Activated naive CD8-positive, alpha-beta T cell (primary cell): Measurements from ENCODE around the gene ZC3H18.
"Not testable (repeated sequence)": the region's sequence is repeated elsewhere in the genome, so short reads cannot be mapped to it uniquely, and the experiment has no call there.

ENCODE experiments used
- H3K27ac Mint-ChIP-seq: one replicate; pipeline ENCODE4 v1.8.0; 2021; ENCODE audit warnings: mixed read lengths
- H3K27me3 Mint-ChIP-seq: one replicate; pipeline ENCODE4 v1.8.0; 2021; ENCODE audit warnings: mixed read lengths
- H3K36me3 Mint-ChIP-seq: one replicate; pipeline ENCODE4 v1.8.0; 2021; ENCODE audit warnings: mixed read lengths
- H3K4me1 Mint-ChIP-seq: one replicate; pipeline ENCODE4 v1.8.0; 2021; ENCODE audit warnings: low read depth, mixed read lengths
- H3K4me3 Mint-ChIP-seq: one replicate; pipeline ENCODE4 v1.8.0; 2021; ENCODE audit warnings: mild to moderate bottlenecking, mixed read lengths
- H3K9me3 Mint-ChIP-seq: one replicate; pipeline ENCODE4 v1.8.0; 2021; ENCODE audit warnings: low read depth, mixed read lengths

Gene ZC3H18

DNA sequence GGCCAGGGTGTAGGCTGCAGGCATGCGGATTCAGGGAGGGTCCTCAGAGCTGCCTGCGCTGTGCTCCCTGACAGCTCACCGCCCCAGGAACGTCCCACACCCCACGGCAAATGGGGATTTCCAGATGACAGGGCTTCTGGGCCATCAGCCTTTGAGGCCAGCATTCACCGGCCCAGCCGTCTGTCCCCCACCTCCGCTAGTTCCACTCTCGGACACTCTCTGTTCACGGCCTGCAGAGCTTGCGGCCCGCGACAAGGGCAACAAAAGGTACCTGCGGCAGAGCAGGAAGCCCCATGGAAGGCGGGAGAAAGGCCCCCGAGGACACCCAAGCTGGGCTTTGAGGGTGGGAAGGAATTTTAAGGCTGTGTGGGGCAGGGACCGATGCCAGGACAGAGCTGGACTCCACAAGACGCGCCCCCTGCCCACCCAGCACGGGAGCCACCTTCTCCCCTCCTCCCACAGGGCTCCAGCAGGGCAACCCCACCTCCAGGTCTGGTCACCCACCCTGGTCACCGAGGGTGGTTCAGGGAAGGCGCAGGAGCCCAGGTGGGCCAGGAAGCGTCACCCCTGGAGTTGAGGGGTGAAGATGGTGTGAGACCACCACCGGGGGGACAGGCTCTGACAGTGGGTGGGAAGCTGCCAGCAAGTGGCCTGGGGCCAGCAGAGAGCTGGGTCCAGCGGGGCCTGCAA lies 86.2 kb downstream of the ZC3H18 start:
- H3K4me3 Mint-ChIP-seq = no peak overlapping the region
- H3K27ac Mint-ChIP-seq = no peak overlapping the region
- peaks cover 10% of the 10 kb centered on the region for H3K4me1 Mint-ChIP-seq
- no peaks in the 10 kb centered on the region for H3K36me3 Mint-ChIP-seq
- no peaks in the 10 kb centered on the region for H3K9me3 Mint-ChIP-seq
- no peaks in the 10 kb centered on the region for H3K27me3 Mint-ChIP-seq

DNA sequence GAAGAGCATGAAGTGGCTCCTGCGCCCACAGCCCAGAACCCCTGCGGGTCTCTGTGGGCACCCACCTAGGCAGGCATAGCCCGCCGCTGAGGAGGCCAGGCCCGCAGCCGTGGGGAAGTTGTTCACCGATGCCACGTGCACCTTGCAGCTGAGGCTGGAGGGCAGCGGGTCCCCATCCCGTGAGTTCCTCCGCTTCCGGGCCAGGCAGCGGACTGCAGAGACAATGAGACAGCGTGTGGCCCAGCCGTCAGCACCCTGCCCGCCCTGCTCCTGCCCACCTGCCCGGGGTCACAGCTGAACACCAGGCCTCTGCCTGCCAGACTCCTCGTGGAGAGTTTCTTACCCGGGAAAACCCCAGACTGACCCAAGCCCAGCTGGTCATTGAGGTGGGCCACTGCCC lies 87.2 kb downstream of the ZC3H18 start:
- no peaks in the 10 kb centered on the region for H3K9me3 Mint-ChIP-seq
- no peak overlapping the region for H3K27ac Mint-ChIP-seq
- no peaks in the 10 kb centered on the region for H3K27me3 Mint-ChIP-seq
- no peak overlapping the region for H3K4me3 Mint-ChIP-seq
- peaks cover 15% of the 10 kb centered on the region for H3K4me1 Mint-ChIP-seq
- no peaks in the 10 kb centered on the region for H3K36me3 Mint-ChIP-seq

DNA sequence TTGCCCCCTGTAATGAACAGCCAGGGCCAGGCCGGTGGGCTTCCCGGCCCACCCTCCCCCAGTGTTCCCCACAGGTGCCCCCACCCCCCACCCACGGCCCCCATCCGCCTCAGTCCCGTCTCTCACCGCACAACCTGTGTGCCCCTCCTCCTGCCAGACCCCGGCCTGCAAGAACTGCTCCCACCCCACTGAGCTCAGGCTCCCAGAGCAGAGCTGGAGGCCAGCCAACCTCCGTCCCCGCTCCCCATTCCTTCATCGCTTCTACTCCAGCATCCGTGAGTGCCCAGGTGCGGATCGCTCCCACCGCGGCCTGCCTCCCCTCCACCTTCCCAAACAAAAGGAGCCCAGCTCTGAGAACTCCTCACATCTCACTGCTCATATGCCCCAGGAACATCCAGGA lies 88.5 kb downstream of the ZC3H18 start:
- no peak overlapping the region for H3K4me3 Mint-ChIP-seq
- H3K9me3 Mint-ChIP-seq = no peaks in the 10 kb centered on the region
- no peaks in the 10 kb centered on the region for H3K36me3 Mint-ChIP-seq
- no peaks in the 10 kb centered on the region for H3K27me3 Mint-ChIP-seq
- H3K4me1 Mint-ChIP-seq = peaks cover 14% of the 10 kb centered on the region
- H3K27ac Mint-ChIP-seq = no peak overlapping the region

DNA sequence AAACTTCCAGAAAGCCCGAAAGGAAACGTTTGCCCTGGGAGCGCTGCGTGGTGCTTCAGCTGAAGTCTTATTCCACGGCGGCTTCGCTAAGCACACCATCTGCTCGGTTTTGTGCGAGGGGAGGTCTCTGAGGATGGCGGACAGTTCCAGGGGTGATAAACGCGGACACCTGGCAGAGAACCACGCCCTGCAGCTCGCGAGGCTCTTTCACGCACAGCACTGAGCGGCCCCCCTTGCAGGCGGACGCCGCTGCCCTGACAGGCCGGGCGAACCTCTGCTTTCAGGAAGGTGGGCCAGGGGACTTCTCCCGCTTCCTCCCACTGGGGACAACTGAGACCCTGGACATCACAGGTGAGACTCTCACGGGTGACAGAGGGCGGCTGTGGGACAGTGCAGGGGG lies 89.0 kb downstream of the ZC3H18 start:
- no peak overlapping the region for H3K27ac Mint-ChIP-seq
- no peaks in the 10 kb centered on the region for H3K27me3 Mint-ChIP-seq
- H3K36me3 Mint-ChIP-seq = no peaks in the 10 kb centered on the region
- H3K9me3 Mint-ChIP-seq = no peaks in the 10 kb centered on the region
- no peak overlapping the region for H3K4me3 Mint-ChIP-seq
- peaks cover 16% of the 10 kb centered on the region for H3K4me1 Mint-ChIP-seq

DNA sequence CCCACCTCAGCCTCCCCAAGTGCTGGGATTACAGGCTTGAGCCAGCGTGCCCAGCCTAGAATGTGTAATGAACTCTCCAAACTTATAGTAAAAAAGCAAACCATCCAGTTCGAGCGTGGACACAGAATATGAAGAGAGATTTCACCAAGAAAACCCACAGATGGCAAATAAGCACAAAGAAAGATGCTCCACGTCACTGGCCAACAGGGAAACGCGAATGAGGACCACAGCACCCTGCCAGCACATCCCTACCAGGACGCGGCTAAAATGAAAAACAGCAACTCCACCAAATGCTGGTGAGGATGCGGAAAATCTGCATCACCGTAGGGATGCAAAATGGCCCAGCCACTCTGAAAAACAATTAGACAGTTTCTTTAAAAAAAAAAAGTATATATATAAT lies 91.3 kb downstream of the ZC3H18 start:
- Mint-ChIP-seq H3K27me3 (no peaks in the 10 kb centered on the region), H3K4me1 (peaks cover 18% of the 10 kb centered on the region), H3K9me3 (no peaks in the 10 kb centered on the region), H3K36me3 (no peaks in the 10 kb centered on the region), H3K27ac (no peak overlapping the region), H3K4me3 (peak overlapping the region; percentile 70)

DNA sequence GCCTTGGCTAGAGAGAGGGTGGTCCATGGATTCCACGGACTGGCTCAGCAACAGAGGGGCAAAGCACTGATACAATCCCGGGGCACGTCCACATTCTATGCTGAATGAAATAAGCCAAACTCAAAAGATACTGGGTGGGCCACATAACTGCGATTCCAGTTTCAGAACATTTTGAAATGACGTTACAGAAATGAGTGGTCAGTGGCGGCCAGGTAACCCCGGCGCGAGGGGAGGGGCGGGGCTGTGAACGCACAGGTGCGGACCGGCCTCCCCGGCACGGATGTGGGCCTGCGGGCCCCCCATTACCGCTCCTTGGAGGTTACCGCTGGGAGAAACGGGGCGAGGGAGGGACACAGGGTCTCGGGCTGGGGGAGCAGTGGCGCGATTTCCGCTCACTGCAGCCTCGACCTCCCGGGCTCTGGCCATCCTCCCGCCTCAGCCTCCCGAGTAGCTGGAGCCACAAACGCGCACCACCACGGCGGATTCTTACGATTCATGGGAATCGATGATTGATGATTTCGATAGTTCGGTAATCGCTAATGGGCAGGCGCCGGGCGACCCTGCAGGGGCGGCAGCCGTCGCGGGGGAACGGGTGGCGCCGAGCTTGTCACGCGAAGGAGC lies 92.1 kb downstream of the ZC3H18 start:
- peak overlapping the region; percentile 88 for H3K4me3 Mint-ChIP-seq
- H3K9me3 Mint-ChIP-seq = no peaks in the 10 kb centered on the region

DNA sequence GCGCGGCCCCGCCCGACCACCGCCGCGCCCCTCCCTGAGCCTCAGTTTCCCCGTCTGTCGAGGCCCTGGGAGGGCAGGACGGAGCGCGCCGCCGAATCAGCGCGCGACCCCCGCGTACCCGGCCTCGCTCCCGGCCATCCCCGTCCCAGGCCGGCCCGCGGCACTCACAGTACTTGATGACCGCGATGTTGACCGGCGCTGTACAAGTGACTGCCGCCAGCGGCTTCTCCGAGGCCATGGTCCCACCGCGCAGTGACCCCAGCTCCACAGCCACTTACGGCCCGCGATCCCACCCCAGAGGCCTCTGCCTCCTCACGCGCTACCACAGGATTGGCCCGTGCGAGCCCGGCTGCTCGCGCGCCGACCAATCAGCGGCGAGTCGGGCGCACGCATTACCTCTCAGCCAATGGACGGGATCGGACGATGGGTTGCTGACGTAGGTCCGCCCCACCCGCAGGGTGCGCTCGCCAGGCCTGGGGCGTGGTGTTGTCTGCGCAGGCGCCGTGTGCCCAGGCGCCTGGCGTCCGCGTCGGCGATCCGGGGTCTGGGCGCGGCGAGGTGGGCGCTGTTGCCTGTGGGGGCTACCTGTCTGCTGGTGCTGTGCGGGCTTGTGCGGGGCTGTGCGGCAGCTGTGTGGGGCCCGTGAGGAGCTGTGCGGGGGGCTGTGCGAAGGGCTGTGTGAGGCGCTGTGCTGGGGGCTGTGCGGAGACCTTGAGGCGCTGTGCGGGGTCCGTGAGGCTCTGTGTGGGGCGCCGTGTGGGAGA lies 92.8 kb downstream of the ZC3H18 start, which contains the start of gene MVD:
Gene MVD (minus strand): TSS at position 249 of the 764 bp plus-strand sequence. CDS start 11 bp downstream, at position 238.
- Mint-ChIP-seq H3K27me3 (no peaks in the 10 kb centered on the region), H3K36me3 (no peaks in the 10 kb centered on the region), H3K4me3 (peak within 1 kb of the TSS; percentile 90), H3K4me1 (peaks cover 18% of the 10 kb centered on the region), H3K9me3 (no peaks in the 10 kb centered on the region), H3K27ac (peak within 1 kb of the TSS; percentile 84)

More for the DNA sequence above, 92.1 kb downstream of the ZC3H18 start:
- H3K4me1 Mint-ChIP-seq = peaks cover 18% of the 10 kb centered on the region
- peak overlapping the region; percentile 8 for H3K27ac Mint-ChIP-seq
- H3K27me3 Mint-ChIP-seq = no peaks in the 10 kb centered on the region
- H3K36me3 Mint-ChIP-seq = no peaks in the 10 kb centered on the region

DNA sequence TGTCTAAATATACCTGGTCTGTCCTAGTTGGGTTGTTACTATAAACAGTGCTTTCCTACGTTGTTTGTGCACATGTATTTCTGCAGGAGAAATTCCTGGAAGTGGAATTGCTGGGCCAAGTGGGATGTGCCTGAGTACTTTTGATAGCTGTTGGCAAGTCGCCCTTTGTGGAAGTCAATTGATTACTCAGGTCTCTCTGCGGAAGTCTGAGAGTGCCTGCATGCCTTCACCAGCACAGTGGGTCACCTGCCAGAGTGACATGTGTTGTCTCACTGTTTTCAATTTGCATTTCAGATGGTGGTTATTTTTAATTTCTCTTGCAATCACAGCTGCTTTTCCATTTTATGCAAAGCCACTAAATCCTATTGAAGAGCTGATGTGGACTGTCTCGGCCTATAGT lies 94.9 kb downstream of the ZC3H18 start:
- Mint-ChIP-seq H3K27me3 (no peaks in the 10 kb centered on the region), H3K4me3 (peak overlapping the region; percentile 36), H3K4me1 (peaks cover 18% of the 10 kb centered on the region), H3K27ac (no peak overlapping the region), H3K9me3 (no peaks in the 10 kb centered on the region), H3K36me3 (peaks cover 2% of the 10 kb centered on the region)

DNA sequence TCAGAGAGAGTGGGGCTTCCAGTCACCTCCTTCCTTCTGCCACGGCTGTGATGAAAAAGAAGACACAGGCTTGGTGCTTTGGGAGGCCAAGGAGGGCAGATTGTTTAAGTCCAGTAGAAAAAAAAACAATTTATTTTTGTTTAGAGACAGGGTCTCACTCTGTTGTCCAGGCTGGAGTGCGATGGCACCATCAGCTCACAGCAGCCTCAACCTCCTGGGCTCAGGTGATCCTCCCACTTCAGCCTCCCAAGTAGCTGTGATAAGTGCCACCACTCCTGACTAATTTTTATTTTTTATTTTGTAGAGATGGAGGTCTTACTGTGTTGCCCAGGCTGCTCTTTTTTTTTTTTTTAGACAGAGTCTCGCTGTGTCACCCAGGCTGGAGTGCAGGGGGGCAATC lies 95.4 kb downstream of the ZC3H18 start:
- Mint-ChIP-seq H3K27ac (no peak overlapping the region), H3K27me3 (no peaks in the 10 kb centered on the region), H3K9me3 (no peaks in the 10 kb centered on the region), H3K4me1 (peaks cover 17% of the 10 kb centered on the region), H3K4me3 (no peak overlapping the region), H3K36me3 (peaks cover 2% of the 10 kb centered on the region)

DNA sequence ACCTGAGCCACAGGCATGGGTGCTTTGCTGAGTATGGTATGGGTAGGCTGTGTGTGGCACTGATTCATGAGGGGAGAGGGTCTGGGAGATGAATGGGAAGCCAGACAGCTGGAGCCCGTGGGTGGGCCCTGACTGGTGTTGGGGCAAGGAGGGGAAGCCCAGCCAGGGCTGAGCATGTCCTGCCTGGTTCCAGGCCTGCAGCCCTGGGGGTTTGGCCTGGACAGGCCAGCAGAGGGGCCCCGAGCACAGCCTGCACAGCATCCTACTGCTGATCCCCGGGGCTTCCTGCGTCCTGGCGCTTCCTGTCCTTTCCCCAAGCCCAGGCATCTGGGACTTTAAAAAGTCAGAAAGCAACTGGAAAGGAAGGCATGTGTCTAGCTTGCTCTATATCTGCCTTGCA lies 97.3 kb downstream of the ZC3H18 start:
- no peaks in the 10 kb centered on the region for H3K9me3 Mint-ChIP-seq
- H3K27me3 Mint-ChIP-seq = no peaks in the 10 kb centered on the region
- no peak overlapping the region for H3K4me3 Mint-ChIP-seq
- peaks cover 2% of the 10 kb centered on the region for H3K36me3 Mint-ChIP-seq
- no peak overlapping the region for H3K27ac Mint-ChIP-seq
- peaks cover 6% of the 10 kb centered on the region for H3K4me1 Mint-ChIP-seq

DNA sequence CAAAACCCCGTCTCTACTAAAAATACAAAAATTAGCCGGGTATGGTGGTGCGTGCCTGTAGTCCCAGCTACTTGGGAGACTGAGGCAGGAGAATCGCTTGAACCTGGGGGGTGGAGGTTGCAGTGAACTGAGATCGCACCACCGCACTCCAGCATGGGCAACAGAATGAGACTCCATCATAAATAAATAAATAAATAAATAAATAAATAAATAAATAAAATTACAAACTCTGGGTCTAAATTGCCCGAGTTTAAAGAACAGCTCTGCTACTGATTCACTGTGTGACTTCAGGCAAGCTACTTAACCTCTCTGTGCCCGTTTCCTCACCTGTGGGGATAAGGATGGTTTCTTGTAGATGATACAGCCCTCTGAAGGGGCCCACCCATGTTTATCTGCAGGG lies 99.3 kb downstream of the ZC3H18 start:
- not testable (repeated sequence) for H3K36me3 Mint-ChIP-seq, H3K9me3 Mint-ChIP-seq, H3K27me3 Mint-ChIP-seq, H3K4me3 Mint-ChIP-seq, H3K27ac Mint-ChIP-seq, H3K4me1 Mint-ChIP-seq

DNA sequence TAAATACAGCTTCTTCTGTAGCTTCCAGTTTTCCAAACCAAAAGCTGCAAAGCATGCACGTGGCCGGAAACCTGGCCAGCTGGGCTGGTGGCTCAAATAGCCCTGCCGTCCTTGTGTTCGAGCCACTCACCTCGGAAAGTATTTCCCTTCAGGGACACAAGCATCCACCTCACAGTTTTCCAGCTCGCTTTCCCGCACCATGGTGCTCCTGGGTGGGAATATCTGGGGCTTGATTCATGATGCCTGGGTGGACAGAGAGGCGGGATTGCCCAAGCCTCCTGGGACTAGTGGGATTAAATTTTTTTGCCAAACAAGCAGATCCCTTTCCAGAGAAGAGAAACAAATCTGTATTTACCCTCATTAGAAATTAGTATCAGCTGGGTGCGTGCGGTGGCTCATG lies 99.8 kb downstream of the ZC3H18 start:
- H3K27ac Mint-ChIP-seq = no peak overlapping the region
- no peak overlapping the region for H3K4me3 Mint-ChIP-seq
- H3K27me3 Mint-ChIP-seq = no peaks in the 10 kb centered on the region
- no peaks in the 10 kb centered on the region for H3K4me1 Mint-ChIP-seq
- no peaks in the 10 kb centered on the region for H3K9me3 Mint-ChIP-seq
- peaks cover 2% of the 10 kb centered on the region for H3K36me3 Mint-ChIP-seq

DNA sequence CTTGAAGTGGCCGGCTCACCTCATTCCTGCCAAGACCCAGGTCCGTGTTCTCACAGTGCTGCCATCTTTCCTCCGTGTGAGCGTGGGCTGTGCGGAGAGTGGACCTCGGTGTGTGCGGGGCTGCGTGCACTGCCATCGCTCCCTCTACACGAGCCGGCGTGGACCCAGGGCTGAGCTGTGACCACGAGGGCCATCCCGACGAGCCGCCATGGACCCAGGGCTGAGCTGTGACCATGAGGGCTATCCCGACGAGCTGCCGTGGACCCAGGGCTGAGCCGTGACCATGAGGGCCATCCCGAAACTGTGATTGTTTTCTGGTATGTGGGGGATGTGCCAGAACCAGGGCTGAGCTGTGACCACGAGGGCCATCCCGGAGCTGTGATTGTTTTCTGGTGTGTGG lies 101.6 kb downstream of the ZC3H18 start:
- H3K9me3 Mint-ChIP-seq = no peaks in the 10 kb centered on the region
- no peaks in the 10 kb centered on the region for H3K27me3 Mint-ChIP-seq
- no peak overlapping the region for H3K27ac Mint-ChIP-seq
- no peaks in the 10 kb centered on the region for H3K4me1 Mint-ChIP-seq
- peaks cover 2% of the 10 kb centered on the region for H3K36me3 Mint-ChIP-seq
- H3K4me3 Mint-ChIP-seq = no peak overlapping the region

DNA sequence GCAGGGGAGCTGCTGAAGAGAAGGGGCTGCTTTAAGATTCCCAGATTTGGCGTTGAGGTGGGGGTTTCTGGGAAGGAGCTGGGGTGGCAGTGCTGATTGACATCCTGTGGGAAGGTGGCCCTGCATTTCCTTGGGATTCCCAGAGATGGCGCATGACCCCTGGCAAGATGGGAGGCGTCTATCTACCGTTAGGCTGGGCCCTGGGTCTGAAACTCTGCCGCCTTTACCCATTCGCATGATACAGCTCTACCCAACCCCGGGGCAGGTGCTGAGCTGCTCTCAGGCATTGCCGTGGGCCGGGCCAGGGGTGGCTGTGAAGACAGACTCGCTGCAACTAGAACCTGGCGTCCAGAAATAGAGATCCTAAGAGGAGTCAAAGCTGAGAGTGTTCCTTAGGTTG lies 102.6 kb downstream of the ZC3H18 start:
- H3K27ac Mint-ChIP-seq = no peak overlapping the region
- no peaks in the 10 kb centered on the region for H3K4me1 Mint-ChIP-seq
- peaks cover 2% of the 10 kb centered on the region for H3K36me3 Mint-ChIP-seq
- no peaks in the 10 kb centered on the region for H3K27me3 Mint-ChIP-seq
- no peaks in the 10 kb centered on the region for H3K9me3 Mint-ChIP-seq
- no peak overlapping the region for H3K4me3 Mint-ChIP-seq

DNA sequence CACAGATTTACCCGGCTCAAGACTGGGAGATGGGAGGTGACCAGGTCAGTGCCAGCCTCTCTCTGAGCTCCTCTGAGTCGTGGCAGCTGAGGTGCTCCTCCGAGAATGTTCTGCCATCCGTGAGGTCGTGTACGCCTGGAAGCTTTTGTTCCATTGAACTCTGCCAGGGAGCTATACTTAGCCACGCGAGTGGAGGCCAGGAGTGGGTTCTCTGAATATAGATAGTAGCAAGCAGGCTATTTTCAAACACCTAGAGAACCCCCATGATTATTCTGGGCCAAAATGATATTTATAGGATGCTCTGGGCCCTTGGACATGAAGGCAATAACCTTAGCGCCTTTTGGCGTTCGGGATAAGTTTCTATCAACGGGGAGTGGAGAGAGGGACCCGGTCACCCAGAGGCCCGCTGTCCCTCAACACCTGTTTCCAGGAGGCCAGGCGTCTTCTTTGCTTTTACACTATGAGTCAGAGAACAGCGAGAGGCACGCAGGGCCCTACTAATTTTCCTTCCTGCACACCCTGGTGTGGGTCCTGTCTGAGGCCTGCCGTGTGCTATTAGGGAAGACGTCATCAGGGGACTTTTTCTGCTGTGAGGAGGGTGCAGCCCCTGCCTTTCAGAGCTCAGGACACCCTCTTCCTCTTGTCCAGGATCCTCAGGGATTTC lies 103.6 kb downstream of the ZC3H18 start:
- Mint-ChIP-seq H3K4me1 (no peaks in the 10 kb centered on the region), H3K4me3 (no peak overlapping the region), H3K27me3 (no peaks in the 10 kb centered on the region), H3K27ac (no peak overlapping the region), H3K36me3 (no peaks in the 10 kb centered on the region), H3K9me3 (no peaks in the 10 kb centered on the region)
